ENCODE results near the gene BAIAP2L2. TPM values are rescaled to one million over a fixed set of nuclear protein-coding genes. Genes with fewer than 3 reads are reported as not detected.

The BAIAP2L2 gene
- polyA plus RNA-seq, 1 donor, result 119 TPM

DNA sequence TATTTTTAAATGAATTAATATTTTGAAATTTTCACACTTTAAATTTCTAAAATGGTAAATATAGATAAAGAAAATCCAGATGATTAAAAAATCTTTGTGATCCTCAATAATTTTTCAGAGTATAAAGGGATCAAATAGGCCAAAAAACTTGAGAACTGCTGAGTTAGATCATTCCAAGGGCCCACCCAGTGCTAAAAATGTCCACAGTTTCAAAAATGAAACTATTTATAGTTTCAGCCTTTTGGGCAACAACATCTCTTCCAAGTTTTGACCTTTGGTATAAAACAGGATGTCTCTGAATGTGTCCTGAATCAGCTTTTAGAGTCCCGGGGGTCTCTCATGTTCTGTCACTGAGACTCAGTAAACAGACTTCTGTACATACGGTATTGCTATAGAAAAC is 20.9 kb upstream of the BAIAP2L2 start:
- no peak overlapping the region for H3K4me3 ChIP-seq (ENCODE audit: low read length)
- no peaks in the 10 kb centered on the region for H3K27me3 ChIP-seq (ENCODE audit: control insufficient read depth, insufficient read depth, low read length)
- peaks cover 50% of the 10 kb centered on the region for H3K36me3 ChIP-seq (ENCODE audit: control insufficient read depth, insufficient read depth, low read length)
- H3K27ac ChIP-seq (ENCODE audit: low read length), result no peak overlapping the region
- no peak for DNase-seq
- no peaks in the 10 kb centered on the region for H3K4me1 ChIP-seq (ENCODE audit: control insufficient read depth, insufficient read depth, low read length)
- no CpG with 5 or more reads among the region's 2 CpGs for WGBS (ENCODE audit: insufficient coverage, low lambda C conversion rate)
- H3K9me3 ChIP-seq (ENCODE audit: control insufficient read depth, low read depth, low read length), result no peaks in the 10 kb centered on the region

DNA sequence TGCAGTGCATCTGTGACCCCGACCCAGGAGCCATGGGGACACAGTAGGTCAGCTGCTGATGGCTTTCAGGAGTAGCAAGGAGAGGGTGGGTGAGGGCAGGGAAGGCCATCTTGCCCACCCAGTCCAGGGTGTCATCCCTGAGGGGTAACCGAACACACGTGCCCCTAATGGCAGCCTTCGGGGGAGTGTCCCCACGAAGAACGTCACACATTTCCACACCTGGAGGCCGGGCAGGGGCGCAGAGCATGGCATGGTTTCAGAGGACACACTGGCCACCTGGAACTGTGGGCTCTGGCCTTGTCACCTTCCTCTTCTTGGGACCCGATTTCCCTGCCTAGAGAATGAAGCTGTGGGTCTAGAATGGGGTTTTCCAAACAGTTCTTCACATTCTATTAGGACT is 19.4 kb upstream of the BAIAP2L2 start:
- Histone ChIP-seq H3K4me1 (ENCODE audit: control insufficient read depth, insufficient read depth, low read length) (no peaks in the 10 kb centered on the region), H3K36me3 (ENCODE audit: control insufficient read depth, insufficient read depth, low read length) (peaks cover 54% of the 10 kb centered on the region), H3K9me3 (ENCODE audit: control insufficient read depth, low read depth, low read length) (no peaks in the 10 kb centered on the region), H3K27ac (ENCODE audit: low read length) (no peak overlapping the region), H3K27me3 (ENCODE audit: control insufficient read depth, insufficient read depth, low read length) (no peaks in the 10 kb centered on the region), H3K4me3 (ENCODE audit: low read length) (no peak overlapping the region)
- no CpG with 5 or more reads among the region's 9 CpGs for WGBS (ENCODE audit: insufficient coverage, low lambda C conversion rate)
- DNase-seq, result no peak

DNA sequence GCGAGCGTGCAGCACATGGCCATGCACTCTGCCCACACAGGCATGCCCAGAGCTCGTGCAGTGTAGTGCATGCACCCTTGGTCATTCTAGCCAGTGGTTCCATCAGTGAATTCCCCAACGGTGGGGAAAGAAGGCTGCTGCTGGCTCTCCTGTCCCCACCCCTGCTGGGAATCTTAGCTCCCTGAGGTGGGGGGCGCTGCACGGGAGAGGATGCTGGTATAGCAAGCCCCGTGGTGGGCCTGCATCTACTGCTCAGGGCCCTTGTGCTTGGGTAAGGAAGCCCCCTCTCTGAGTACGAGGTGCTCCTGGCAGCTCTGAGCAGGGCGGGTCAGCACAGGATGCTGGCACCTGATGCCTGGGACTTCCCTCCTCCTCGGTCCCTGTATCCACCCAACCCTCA is 18.5 kb upstream of the BAIAP2L2 start:
- no peaks in the 10 kb centered on the region for H3K27me3 ChIP-seq (ENCODE audit: control insufficient read depth, insufficient read depth, low read length)
- H3K4me1 ChIP-seq (ENCODE audit: control insufficient read depth, insufficient read depth, low read length), result no peaks in the 10 kb centered on the region
- no peak for DNase-seq
- no peak overlapping the region for H3K27ac ChIP-seq (ENCODE audit: low read length)
- H3K36me3 ChIP-seq (ENCODE audit: control insufficient read depth, insufficient read depth, low read length), result peaks cover 51% of the 10 kb centered on the region
- H3K4me3 ChIP-seq (ENCODE audit: low read length), result no peak overlapping the region
- WGBS (ENCODE audit: insufficient coverage, low lambda C conversion rate), result no CpG with 5 or more reads among the region's 10 CpGs
- no peaks in the 10 kb centered on the region for H3K9me3 ChIP-seq (ENCODE audit: control insufficient read depth, low read depth, low read length)

DNA sequence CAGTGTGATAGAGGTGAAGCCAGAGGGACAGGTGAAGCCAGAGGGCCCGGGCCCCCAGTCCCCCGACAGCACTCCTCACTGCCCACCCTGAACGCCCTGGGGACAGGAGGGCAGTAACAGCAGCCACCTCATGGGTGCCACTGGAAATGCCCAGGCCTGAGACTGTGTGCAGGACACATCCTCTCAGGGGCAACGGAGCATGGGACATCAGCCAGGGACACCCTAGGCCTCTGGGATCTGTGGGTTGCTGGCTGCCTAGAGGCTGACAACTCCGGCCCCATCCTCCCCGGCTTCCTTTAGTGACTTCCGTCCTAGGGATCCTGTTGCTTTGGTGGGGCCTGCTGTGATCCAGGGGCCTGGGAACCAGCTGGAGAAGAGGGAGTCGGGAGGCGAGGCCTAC is 17.4 kb upstream of the BAIAP2L2 start:
- no peak for DNase-seq
- H3K27me3 ChIP-seq (ENCODE audit: control insufficient read depth, insufficient read depth, low read length), result no peaks in the 10 kb centered on the region
- H3K4me1 ChIP-seq (ENCODE audit: control insufficient read depth, insufficient read depth, low read length), result no peaks in the 10 kb centered on the region
- peaks cover 42% of the 10 kb centered on the region for H3K36me3 ChIP-seq (ENCODE audit: control insufficient read depth, insufficient read depth, low read length)
- WGBS (ENCODE audit: insufficient coverage, low lambda C conversion rate), result no CpG with 5 or more reads among the region's 9 CpGs
- no peak overlapping the region for H3K4me3 ChIP-seq (ENCODE audit: low read length)
- H3K27ac ChIP-seq (ENCODE audit: low read length), result no peak overlapping the region
- H3K9me3 ChIP-seq (ENCODE audit: control insufficient read depth, low read depth, low read length), result no peaks in the 10 kb centered on the region

DNA sequence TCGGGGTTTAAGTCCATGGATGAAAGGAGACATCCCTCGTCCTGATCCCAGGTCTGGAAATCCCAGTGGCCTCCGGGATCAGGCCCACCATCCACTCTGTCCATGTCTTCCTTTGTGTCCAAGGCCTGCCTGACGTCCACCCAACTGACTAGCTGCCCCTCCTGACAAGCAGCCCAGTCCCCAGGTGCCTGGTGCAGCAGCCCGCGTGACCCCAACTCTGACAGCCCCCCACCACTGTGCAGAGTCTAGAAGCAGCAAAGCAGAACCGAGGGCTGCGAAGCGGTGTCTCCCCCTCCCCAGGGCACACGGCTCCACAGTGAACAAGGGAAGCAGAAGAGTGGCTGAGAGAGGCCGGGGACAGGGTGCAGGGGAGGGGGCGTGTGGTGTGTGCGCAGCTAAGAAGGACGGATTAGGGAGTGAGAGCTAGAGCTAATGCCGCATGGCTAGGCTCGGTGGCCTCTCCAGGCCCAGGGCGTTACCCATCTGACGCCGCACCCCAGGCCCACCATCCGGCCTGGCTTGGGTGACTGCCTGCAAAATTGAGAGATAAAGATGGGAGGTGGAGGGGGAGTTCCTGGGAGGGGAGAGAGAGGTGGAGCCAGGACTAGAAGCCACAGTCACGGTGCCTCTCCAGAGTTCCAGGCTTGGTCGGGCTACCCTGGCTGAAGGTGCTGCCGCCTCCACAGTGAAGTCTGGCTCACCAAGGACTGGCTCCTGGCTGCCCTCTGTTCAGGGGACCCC is 16.6 kb upstream of the BAIAP2L2 start:
- Histone ChIP-seq H3K36me3 (ENCODE audit: control insufficient read depth, insufficient read depth, low read length) (peaks cover 39% of the 10 kb centered on the region), H3K27ac (ENCODE audit: low read length) (no peak overlapping the region), H3K27me3 (ENCODE audit: control insufficient read depth, insufficient read depth, low read length) (no peaks in the 10 kb centered on the region), H3K4me3 (ENCODE audit: low read length) (no peak overlapping the region), H3K9me3 (ENCODE audit: control insufficient read depth, low read depth, low read length) (no peaks in the 10 kb centered on the region), H3K4me1 (ENCODE audit: control insufficient read depth, insufficient read depth, low read length) (no peaks in the 10 kb centered on the region)
- WGBS (ENCODE audit: insufficient coverage, low lambda C conversion rate), result no CpG with 5 or more reads among the region's 23 CpGs
- DNase-seq, result no peak

DNA sequence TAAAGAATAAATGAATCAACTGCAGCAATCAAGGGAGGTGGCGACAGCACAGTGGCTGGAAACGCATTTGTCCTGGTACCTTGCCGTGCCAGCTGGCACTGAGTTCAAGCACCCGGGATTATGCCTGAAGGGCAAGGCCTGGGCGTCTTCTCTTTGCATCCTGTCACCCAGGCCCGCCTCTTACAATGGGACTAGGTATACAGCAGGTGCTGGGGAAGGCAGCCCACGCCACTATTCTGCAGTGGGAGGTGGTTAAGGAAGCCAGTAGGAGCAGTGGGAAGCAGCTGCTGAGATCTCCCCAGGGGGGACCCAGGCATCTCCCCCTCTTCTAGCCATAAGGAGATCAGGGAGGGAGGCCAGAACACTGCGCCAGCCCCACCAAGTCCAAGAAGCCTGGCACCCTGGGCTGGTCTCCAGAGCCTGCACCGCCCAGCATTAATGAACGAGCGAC is 15.3 kb upstream of the BAIAP2L2 start:
- Histone ChIP-seq H3K9me3 (ENCODE audit: control insufficient read depth, low read depth, low read length) (no peaks in the 10 kb centered on the region), H3K27ac (ENCODE audit: low read length) (no peak overlapping the region), H3K27me3 (ENCODE audit: control insufficient read depth, insufficient read depth, low read length) (no peaks in the 10 kb centered on the region), H3K4me1 (ENCODE audit: control insufficient read depth, insufficient read depth, low read length) (no peaks in the 10 kb centered on the region), H3K4me3 (ENCODE audit: low read length) (no peak overlapping the region), H3K36me3 (ENCODE audit: control insufficient read depth, insufficient read depth, low read length) (peaks cover 34% of the 10 kb centered on the region)
- DNase-seq, result no peak
- WGBS (ENCODE audit: insufficient coverage, low lambda C conversion rate), result no CpG with 5 or more reads among the region's 11 CpGs

DNA sequence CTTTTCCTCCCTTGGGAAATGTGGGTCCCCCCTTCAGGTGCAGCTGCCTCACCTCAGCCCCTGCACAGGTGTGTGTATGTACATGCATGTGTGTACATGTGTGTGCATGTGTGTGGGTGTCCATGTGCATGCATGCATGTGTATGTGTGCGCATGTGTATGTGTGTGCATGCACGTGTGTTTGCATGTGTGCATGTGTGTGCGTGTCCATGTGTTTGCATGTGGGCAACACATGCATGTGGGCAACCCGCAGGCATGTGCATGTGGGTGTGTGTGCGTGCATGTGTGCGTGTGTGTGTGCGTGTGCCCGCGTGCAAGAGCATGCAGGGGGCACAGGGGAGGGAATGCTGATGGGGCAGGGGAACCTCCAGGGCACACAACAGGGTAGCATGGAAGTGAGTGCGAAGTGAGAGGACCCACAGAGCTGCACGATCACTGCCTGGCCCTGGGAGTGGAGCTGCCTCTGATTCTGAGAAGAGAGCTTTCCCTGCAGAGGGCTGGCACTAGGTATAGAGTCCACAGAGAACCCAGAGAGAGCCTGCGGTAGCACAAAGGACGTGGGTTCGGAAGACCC is 14.6 kb upstream of the BAIAP2L2 start:
- Histone ChIP-seq H3K27ac (ENCODE audit: low read length) (no peak overlapping the region), H3K9me3 (ENCODE audit: control insufficient read depth, low read depth, low read length) (no peaks in the 10 kb centered on the region), H3K4me3 (ENCODE audit: low read length) (no peak overlapping the region), H3K36me3 (ENCODE audit: control insufficient read depth, insufficient read depth, low read length) (peaks cover 34% of the 10 kb centered on the region), H3K27me3 (ENCODE audit: control insufficient read depth, insufficient read depth, low read length) (no peaks in the 10 kb centered on the region), H3K4me1 (ENCODE audit: control insufficient read depth, insufficient read depth, low read length) (no peaks in the 10 kb centered on the region)
- DNase-seq, result no peak
- WGBS (ENCODE audit: insufficient coverage, low lambda C conversion rate), result no CpG with 5 or more reads among the region's 14 CpGs

DNA sequence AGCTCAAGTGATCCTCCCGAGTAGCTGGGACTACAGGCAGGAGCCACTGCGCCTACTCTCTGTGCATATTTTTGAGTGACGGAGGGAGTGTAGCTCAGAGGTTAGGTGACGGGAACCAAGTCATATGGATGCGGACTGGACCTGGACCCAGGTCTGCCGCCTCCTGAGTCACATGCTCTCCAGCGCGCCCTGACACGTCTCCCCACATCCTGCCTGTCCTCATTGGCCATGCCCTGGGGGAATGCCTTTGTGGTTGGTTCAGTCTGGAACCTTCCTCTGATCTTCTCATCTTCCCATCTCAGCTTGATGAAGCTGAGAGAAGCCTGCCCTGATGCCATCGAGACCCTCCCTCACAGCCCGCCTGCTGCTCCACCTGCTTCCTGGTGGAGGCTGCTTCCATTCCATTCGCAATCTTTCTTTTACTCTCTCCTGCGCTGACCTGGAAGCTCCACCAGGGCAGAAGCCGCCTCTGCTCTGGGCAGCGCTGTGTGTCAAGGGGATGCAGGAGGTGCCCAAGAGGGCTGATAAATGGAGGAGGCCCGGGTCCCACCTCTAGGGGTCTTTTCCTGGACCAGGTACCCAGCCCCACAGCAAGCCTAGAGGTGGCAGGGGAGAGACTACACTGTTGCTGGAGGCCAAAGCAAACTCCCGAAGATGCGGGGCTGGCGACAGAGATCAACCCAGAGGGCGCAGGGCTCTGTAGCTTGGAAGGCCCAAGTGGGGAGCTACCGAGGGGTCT is 13.9 kb upstream of the BAIAP2L2 start:
- Histone ChIP-seq H3K9me3 (ENCODE audit: control insufficient read depth, low read depth, low read length) (no peaks in the 10 kb centered on the region), H3K4me1 (ENCODE audit: control insufficient read depth, insufficient read depth, low read length) (no peaks in the 10 kb centered on the region), H3K27ac (ENCODE audit: low read length) (no peak overlapping the region), H3K36me3 (ENCODE audit: control insufficient read depth, insufficient read depth, low read length) (peaks cover 34% of the 10 kb centered on the region), H3K4me3 (ENCODE audit: low read length) (no peak overlapping the region), H3K27me3 (ENCODE audit: control insufficient read depth, insufficient read depth, low read length) (no peaks in the 10 kb centered on the region)
- no CpG with 5 or more reads among the region's 21 CpGs for WGBS (ENCODE audit: insufficient coverage, low lambda C conversion rate)
- no peak for DNase-seq

DNA sequence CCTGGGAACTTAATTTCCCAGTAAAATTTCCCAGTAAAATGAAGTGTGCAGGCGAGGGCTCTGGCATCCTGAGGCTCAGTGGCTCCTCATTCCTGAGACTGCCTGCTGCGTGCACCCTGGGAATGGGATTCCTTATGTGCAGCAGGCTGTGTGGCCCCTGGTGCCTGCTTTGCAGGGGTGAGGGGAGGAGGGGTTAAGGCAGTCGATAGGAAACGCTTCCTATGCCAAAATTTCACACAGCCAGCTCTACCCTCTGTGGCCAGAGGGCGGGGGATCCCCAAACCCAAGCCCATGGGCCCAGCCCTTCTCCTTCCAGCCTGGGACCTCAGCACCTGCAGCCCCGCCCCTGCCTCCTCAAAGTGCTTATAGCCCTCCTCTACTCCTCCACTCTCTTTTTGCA is 12.1 kb upstream of the BAIAP2L2 start:
- no peaks in the 10 kb centered on the region for H3K9me3 ChIP-seq (ENCODE audit: control insufficient read depth, low read depth, low read length)
- no peak for DNase-seq
- H3K27me3 ChIP-seq (ENCODE audit: control insufficient read depth, insufficient read depth, low read length), result no peaks in the 10 kb centered on the region
- no peaks in the 10 kb centered on the region for H3K4me1 ChIP-seq (ENCODE audit: control insufficient read depth, insufficient read depth, low read length)
- H3K36me3 ChIP-seq (ENCODE audit: control insufficient read depth, insufficient read depth, low read length), result peaks cover 21% of the 10 kb centered on the region
- WGBS (ENCODE audit: insufficient coverage, low lambda C conversion rate), result no CpG with 5 or more reads among the region's 6 CpGs
- H3K4me3 ChIP-seq (ENCODE audit: low read length), result no peak overlapping the region
- H3K27ac ChIP-seq (ENCODE audit: low read length), result no peak overlapping the region

DNA sequence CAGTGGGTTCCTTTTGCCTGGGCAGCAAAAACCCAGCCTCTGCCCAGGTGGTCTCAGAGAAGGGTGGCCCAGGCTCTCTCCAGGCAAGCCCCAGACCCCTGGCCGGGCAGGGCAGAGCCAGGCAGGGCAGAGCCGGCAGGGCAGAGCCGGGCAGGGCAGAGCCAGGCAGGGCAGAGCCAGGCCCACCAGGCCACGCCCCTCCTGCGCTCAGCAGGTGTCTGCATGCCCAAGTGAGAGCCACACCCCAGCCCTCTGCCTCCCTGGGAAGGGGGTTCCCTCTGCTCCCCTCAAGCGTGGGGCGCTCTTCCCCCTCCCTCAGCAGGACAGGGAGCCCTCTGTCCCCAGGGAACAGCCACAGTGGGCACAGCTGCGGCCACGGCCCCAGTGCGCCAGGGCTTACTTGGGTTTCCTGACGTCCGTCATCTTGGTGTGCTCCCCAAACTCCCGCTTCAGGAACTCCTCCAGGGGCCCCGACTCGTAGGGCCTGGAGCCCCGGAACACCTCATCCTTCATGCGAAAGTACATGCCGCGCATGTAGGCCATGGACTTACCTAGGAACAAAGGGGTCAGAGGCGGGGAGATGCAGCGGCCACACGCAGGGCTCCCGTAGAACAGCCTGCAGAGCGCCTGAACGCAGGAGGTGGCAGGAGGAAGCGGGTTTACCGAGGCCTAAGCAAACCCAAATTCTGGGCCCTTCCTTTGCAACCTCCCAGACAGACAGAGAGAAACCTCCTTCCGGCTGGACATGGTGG is 10.1 kb upstream of the BAIAP2L2 start:
- no peaks in the 10 kb centered on the region for H3K27me3 ChIP-seq (ENCODE audit: control insufficient read depth, insufficient read depth, low read length)
- no peak overlapping the region for H3K27ac ChIP-seq (ENCODE audit: low read length)
- peaks cover 15% of the 10 kb centered on the region for H3K36me3 ChIP-seq (ENCODE audit: control insufficient read depth, insufficient read depth, low read length)
- H3K4me3 ChIP-seq (ENCODE audit: low read length), result no peak overlapping the region
- H3K9me3 ChIP-seq (ENCODE audit: control insufficient read depth, low read depth, low read length), result no peaks in the 10 kb centered on the region
- no peak for DNase-seq
- no peaks in the 10 kb centered on the region for H3K4me1 ChIP-seq (ENCODE audit: control insufficient read depth, insufficient read depth, low read length)
- WGBS (ENCODE audit: insufficient coverage, low lambda C conversion rate), result no CpG with 5 or more reads among the region's 28 CpGs
